ENCODE data around the gene LRRC8A. TPM values are rescaled to one million over a fixed set of nuclear protein-coding genes. Genes with fewer than 3 reads are reported as not detected.

LRRC8A gene
- total and polyA plus RNA-seq, 2 of the 13 experiments (the other 11 are each of a cell fraction or from before 2014, with no cell fraction given), result 16.1 to 40.6 TPM

GRCh38 chr9:128886211-128886891 lies 4.4 kb downstream of the LRRC8A start (continued):
- TF ChIP-seq, protein P1, sequence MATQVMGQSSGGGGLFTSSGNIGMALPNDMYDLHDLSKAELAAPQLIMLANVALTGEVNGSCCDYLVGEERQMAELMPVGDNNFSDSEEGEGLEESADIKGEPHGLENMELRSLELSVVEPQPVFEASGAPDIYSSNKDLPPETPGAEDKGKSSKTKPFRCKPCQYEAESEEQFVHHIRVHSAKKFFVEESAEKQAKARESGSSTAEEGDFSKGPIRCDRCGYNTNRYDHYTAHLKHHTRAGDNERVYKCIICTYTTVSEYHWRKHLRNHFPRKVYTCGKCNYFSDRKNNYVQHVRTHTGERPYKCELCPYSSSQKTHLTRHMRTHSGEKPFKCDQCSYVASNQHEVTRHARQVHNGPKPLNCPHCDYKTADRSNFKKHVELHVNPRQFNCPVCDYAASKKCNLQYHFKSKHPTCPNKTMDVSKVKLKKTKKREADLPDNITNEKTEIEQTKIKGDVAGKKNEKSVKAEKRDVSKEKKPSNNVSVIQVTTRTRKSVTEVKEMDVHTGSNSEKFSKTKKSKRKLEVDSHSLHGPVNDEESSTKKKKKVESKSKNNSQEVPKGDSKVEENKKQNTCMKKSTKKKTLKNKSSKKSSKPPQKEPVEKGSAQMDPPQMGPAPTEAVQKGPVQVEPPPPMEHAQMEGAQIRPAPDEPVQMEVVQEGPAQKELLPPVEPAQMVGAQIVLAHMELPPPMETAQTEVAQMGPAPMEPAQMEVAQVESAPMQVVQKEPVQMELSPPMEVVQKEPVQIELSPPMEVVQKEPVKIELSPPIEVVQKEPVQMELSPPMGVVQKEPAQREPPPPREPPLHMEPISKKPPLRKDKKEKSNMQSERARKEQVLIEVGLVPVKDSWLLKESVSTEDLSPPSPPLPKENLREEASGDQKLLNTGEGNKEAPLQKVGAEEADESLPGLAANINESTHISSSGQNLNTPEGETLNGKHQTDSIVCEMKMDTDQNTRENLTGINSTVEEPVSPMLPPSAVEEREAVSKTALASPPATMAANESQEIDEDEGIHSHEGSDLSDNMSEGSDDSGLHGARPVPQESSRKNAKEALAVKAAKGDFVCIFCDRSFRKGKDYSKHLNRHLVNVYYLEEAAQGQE (IDR thresholded peaks at IDR 0.05; ENCODE audit: borderline replicate concordance in 1 of 2, low read depth in 1 of 2, low read length in 2 of 2), result no peak
- no peak for TF ChIP-seq EEA1 (CRISPR knock-in tag; IDR thresholded peaks at IDR 0.05; ENCODE audit: borderline replicate concordance)
- TF ChIP-seq, protein P2, sequence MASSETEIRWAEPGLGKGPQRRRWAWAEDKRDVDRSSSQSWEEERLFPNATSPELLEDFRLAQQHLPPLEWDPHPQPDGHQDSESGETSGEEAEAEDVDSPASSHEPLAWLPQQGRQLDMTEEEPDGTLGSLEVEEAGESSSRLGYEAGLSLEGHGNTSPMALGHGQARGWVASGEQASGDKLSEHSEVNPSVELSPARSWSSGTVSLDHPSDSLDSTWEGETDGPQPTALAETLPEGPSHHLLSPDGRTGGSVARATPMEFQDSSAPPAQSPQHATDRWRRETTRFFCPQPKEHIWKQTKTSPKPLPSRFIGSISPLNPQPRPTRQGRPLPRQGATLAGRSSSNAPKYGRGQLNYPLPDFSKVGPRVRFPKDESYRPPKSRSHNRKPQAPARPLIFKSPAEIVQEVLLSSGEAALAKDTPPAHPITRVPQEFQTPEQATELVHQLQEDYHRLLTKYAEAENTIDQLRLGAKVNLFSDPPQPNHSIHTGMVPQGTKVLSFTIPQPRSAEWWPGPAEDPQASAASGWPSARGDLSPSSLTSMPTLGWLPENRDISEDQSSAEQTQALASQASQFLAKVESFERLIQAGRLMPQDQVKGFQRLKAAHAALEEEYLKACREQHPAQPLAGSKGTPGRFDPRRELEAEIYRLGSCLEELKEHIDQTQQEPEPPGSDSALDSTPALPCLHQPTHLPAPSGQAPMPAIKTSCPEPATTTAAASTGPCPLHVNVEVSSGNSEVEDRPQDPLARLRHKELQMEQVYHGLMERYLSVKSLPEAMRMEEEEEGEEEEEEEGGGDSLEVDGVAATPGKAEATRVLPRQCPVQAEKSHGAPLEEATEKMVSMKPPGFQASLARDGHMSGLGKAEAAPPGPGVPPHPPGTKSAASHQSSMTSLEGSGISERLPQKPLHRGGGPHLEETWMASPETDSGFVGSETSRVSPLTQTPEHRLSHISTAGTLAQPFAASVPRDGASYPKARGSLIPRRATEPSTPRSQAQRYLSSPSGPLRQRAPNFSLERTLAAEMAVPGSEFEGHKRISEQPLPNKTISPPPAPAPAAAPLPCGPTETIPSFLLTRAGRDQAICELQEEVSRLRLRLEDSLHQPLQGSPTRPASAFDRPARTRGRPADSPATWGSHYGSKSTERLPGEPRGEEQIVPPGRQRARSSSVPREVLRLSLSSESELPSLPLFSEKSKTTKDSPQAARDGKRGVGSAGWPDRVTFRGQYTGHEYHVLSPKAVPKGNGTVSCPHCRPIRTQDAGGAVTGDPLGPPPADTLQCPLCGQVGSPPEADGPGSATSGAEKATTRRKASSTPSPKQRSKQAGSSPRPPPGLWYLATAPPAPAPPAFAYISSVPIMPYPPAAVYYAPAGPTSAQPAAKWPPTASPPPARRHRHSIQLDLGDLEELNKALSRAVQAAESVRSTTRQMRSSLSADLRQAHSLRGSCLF (CRISPR knock-in tag; IDR thresholded peaks at IDR 0.05; ENCODE audit: borderline replicate concordance), result no peak
- no peak for TF ChIP-seq ZNF678 (CRISPR knock-in tag; IDR thresholded peaks at IDR 0.05)
- no peak for TF ChIP-seq ZFP36 (IDR thresholded peaks at IDR 0.05; ENCODE audit: borderline replicate concordance, low read depth, low read length, partially characterized antibody)
- TF ChIP-seq, protein P3, sequence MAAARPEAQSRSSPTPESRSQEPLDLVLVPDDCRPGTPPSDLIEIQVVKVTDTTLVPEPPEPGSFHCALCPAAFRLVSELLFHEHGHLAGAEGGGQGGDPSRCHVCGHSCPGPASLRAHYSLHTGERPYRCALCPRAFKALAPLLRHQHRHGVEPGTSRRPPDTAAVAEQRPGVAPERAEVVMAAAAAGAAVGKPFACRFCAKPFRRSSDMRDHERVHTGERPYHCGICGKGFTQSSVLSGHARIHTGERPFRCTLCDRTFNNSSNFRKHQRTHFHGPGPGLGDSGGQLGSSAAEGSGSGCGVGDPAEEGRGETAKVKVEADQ (CRISPR knock-in tag; IDR thresholded peaks at IDR 0.05; ENCODE audit: borderline replicate concordance), result no peak
- no peak for TF ChIP-seq CC2D1A (CRISPR knock-in tag; IDR thresholded peaks at IDR 0.05)
- TF ChIP-seq, protein P4, sequence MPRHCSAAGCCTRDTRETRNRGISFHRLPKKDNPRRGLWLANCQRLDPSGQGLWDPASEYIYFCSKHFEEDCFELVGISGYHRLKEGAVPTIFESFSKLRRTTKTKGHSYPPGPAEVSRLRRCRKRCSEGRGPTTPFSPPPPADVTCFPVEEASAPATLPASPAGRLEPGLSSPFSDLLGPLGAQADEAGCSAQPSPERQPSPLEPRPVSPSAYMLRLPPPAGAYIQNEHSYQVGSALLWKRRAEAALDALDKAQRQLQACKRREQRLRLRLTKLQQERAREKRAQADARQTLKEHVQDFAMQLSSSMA (CRISPR knock-in tag; IDR thresholded peaks at IDR 0.05), result no peak
